Hepatocyte (in vitro differentiated cells): ENCODE measurements around the gene MIER2. TPM values are rescaled to one million over a fixed set of nuclear protein-coding genes. Genes with fewer than 3 reads are reported as not detected.

Experiments
- DNase-seq: peaks from one replicate; pipeline ENCODE4 v3.0.0-alpha.2; 2016; ENCODE audit warnings: low spot score
- H2AFZ ChIP-seq: fragments of 200-600 bp; sonication (generic); 2 replicates; pipeline ENCODE4 v1.6.0; 2016; ENCODE audit warnings: antibody characterized with exemption, mild to moderate bottlenecking
- H3K27ac ChIP-seq: fragments of 200-600 bp; sonication (generic); 2 replicates; pipeline ENCODE4 v1.5.1; 2016; ENCODE audit warnings: mild to moderate bottlenecking
- H3K27me3 ChIP-seq: fragments of 200-600 bp; sonication (generic); 2 replicates; pipeline ENCODE4 v1.6.1; 2016
- H3K36me3 ChIP-seq: fragments of 200-600 bp; sonication (generic); replicated peaks from 2 replicates; pipeline ENCODE4 v1.5.1; 2016; ENCODE audit warnings: low read depth; ENCODE audit not compliant: insufficient read depth
- H3K4me1 ChIP-seq: fragments of 200-600 bp; sonication (generic); 2 replicates; pipeline ENCODE4 v1.5.1; 2016; ENCODE audit warnings: mild to moderate bottlenecking, moderate library complexity; ENCODE audit not compliant: insufficient read depth
- H3K4me2 ChIP-seq: fragments of 200-600 bp; sonication (generic); 2 replicates; pipeline ENCODE4 v1.6.0; 2016
- H3K4me3 ChIP-seq: fragments of 200-600 bp; sonication (generic); 2 replicates; pipeline ENCODE4 v1.5.1; 2016; ENCODE audit warnings: mild to moderate bottlenecking
- H3K79me2 ChIP-seq: fragments of 200-600 bp; sonication (generic); 2 replicates; pipeline ENCODE4 v1.6.0; 2017; ENCODE audit warnings: mild to moderate bottlenecking
- H3K9me2 ChIP-seq: fragments of 200-600 bp; sonication (generic); replicated peaks from 2 replicates; pipeline ENCODE4 v1.6.0; 2017; ENCODE audit warnings: mild to moderate bottlenecking; ENCODE audit not compliant: insufficient read depth
- H3K9me3 ChIP-seq: fragments of 200-600 bp; sonication (generic); 2 replicates; pipeline ENCODE4 v1.5.1; 2016; ENCODE audit warnings: low read depth, mild to moderate bottlenecking
- H4K20me1 ChIP-seq: fragments of 200-600 bp; sonication (generic); 2 replicates; pipeline ENCODE4 v1.6.0; 2016; ENCODE audit warnings: mild to moderate bottlenecking; ENCODE audit not compliant: insufficient read depth, poor library complexity, severe bottlenecking
- EZH2 ChIP-seq: fragments of 200-600 bp; sonication (generic); IDR thresholded peaks from 2 replicates; pipeline ENCODE4 v1.6.1; 2016; ENCODE audit warnings: antibody characterized with exemption, mild to moderate bottlenecking, borderline replicate concordance
- EZH2phosphoT487 ChIP-seq: fragments of 200-600 bp; sonication (generic); IDR thresholded peaks from one replicate; pipeline ENCODE4 v1.6.1; 2018; ENCODE audit warnings: antibody characterized with exemption, mild to moderate bottlenecking, low read depth, moderate library complexity; ENCODE audit not compliant: unreplicated experiment, severe bottlenecking
- WGBS: methylation state at CpG from one replicate; pipeline ENCODE4 v1.1.6; 2016; ENCODE audit warnings: low lambda C conversion rate; ENCODE audit errors: missing lambda C conversion rate; 5-methylcytosine and 5-hydroxymethylcytosine counted together
- polyA plus RNA-seq: library from polyadenylated mRNA; unstranded; fragments of >200 nt; fragmentation: Nextera tagmentation; extraction: Ambion mirVana; gene quantifications from 2 replicates; pipeline ENCODE4 v1.2.1, GENCODE V29; 2016
- total RNA-seq: library from RNA; depleted of rRNA; stranded (reverse); fragments of >200 nt; gene quantifications from 2 replicates; pipeline ENCODE4 v1.2.3, GENCODE V29; 2014
- TF ChIP-seq, protein P1 (sequence below): fragments of 200-600 bp; sonication (generic); IDR thresholded peaks from 2 replicates; pipeline ENCODE4 v1.5.1; 2016; ENCODE audit warnings: antibody characterized with exemption, mild to moderate bottlenecking; ENCODE audit not compliant: poor library complexity

Gene MIER2
- total and polyA plus RNA-seq, 2 experiments from 2014 or later, result 8.4 to 47.3 TPM

GRCh38 chr19:306151-306900 is 38.3 kb downstream of the MIER2 start:
- H3K79me2 ChIP-seq, result peaks cover 2% of the 10 kb centered on the region
- H3K4me3 ChIP-seq, result no peak overlapping the region
- TF ChIP-seq EZH2, result no peak
- TF ChIP-seq, protein P1, sequence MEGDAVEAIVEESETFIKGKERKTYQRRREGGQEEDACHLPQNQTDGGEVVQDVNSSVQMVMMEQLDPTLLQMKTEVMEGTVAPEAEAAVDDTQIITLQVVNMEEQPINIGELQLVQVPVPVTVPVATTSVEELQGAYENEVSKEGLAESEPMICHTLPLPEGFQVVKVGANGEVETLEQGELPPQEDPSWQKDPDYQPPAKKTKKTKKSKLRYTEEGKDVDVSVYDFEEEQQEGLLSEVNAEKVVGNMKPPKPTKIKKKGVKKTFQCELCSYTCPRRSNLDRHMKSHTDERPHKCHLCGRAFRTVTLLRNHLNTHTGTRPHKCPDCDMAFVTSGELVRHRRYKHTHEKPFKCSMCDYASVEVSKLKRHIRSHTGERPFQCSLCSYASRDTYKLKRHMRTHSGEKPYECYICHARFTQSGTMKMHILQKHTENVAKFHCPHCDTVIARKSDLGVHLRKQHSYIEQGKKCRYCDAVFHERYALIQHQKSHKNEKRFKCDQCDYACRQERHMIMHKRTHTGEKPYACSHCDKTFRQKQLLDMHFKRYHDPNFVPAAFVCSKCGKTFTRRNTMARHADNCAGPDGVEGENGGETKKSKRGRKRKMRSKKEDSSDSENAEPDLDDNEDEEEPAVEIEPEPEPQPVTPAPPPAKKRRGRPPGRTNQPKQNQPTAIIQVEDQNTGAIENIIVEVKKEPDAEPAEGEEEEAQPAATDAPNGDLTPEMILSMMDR, result no peak
- TF ChIP-seq EZH2phosphoT487, result no peak
- 94% methylated on average over 18 of the region's 50 CpGs for WGBS
- no peaks in the 10 kb centered on the region for H3K27me3 ChIP-seq
- H4K20me1 ChIP-seq, result no peaks in the 10 kb centered on the region
- no peak overlapping the region for H3K4me2 ChIP-seq
- no peaks in the 10 kb centered on the region for H3K9me3 ChIP-seq
- no peaks in the 10 kb centered on the region for H3K36me3 ChIP-seq
- no peak for DNase-seq
- H2AFZ ChIP-seq, result no peak overlapping the region
- no peak overlapping the region for H3K27ac ChIP-seq
- no peaks in the 10 kb centered on the region for H3K4me1 ChIP-seq
- no peaks in the 10 kb centered on the region for H3K9me2 ChIP-seq

DNA sequence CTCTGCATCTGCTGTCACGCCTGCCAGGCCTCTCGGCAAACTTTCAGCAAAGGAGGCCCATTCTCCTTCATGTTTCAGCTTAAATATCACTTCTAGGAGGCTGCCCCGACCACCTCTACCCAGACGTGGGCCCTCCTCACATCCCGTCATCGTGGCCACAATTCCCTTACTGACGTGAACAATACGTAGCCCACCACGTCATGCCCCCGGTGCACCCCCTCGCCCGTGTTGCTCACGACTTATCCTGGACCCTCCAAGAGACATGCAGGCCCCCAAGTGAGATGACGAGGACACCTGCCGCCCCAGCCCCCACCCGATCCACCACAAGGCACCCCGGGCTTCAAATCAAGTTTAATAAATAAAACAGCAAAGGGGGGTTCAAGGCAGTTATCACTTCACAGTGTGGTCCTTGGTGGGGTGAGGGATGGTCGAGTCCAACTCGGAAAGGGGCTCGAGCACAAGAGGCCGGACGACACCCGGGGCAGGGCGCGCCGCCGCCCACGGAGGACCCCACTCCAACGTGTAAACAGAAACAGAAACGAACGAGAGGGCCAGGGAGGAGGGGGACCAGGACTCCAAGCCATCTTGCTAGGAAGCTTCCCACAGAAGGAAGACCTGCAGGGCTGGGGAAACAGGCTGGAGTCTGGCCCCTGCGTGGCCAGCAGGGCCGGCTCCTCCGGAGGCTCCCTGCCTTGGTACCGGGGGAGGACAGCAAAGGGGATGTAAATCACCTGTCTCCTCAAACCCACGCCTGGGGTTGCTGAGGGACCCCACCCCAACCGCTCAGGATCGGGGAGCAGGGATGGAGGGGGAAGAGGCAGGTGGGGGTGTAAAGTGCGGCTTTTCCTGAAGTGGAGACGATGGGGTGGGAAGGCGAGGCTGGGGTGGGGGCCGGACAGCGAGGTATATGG is 39.1 kb downstream of the MIER2 start:
- TF ChIP-seq, protein P1, result no peak
- TF ChIP-seq EZH2phosphoT487 (no peak), EZH2 (no peak)
- Histone ChIP-seq H2AFZ (no peak overlapping the region), H3K27me3 (no peaks in the 10 kb centered on the region), H4K20me1 (no peaks in the 10 kb centered on the region), H3K36me3 (no peaks in the 10 kb centered on the region), H3K4me3 (no peak overlapping the region), H3K9me3 (no peaks in the 10 kb centered on the region), H3K9me2 (no peaks in the 10 kb centered on the region), H3K4me1 (no peaks in the 10 kb centered on the region), H3K4me2 (no peak overlapping the region), H3K79me2 (peaks cover 2% of the 10 kb centered on the region), H3K27ac (no peak overlapping the region)
- no peak for DNase-seq
- WGBS, result 97% methylated on average over 40 of the region's 43 CpGs

DNA sequence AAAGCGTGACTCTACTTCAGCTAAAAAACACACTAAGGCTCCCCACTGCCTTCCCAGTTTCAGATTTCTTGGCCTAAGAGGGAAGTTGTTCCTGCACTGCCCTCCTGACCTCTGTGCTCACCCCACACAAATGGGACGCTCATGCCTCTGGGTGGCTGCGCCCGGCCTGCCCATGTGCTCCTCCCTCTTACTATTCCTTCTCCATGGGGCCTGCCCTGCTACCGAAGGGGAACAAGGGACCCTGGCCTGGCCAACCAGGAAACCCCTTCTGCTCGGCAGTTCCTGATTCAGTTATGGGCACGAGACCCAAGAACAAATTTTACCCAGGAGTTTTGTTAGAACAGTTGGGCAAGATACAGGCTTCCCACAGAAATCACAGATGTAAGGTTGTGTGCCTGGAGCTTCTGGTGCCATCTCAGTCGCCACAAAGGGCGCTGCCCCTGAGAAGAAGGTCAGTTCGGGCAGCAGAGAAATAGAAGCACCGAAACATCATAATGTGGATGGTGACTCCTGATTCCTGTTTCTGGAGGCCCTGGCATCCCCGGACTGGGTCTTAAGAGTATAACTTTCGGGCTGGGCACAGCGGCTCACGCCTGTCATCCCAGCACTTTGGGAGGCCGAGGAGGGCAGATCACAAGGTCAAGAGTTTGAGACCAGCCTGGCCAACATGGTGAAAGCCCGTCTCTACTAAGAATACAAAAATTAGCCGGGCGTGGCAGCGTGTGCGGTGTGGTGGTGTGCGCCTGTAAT is 47.9 kb downstream of the MIER2 start:
- no peak for TF ChIP-seq EZH2phosphoT487
- TF ChIP-seq, protein P1, result no peak
- no peak for TF ChIP-seq EZH2
- Histone ChIP-seq H3K4me3 (no peak overlapping the region), H3K79me2 (no peaks in the 10 kb centered on the region), H3K27ac (no peak overlapping the region), H2AFZ (no peak overlapping the region), H3K4me2 (no peak overlapping the region), H3K4me1 (peaks cover 15% of the 10 kb centered on the region), H3K9me3 (no peaks in the 10 kb centered on the region), H3K36me3 (no peaks in the 10 kb centered on the region), H4K20me1 (no peaks in the 10 kb centered on the region), H3K27me3 (peaks cover 32% of the 10 kb centered on the region), H3K9me2 (no peaks in the 10 kb centered on the region)
- 94% methylated on average over 22 of the region's 22 CpGs for WGBS
- no peak for DNase-seq
